ENCODE results near the gene TMEM106B.

Gene TMEM106B

GRCh38 chr7:12194426-12194825 is 16.7 kb upstream of the TMEM106B start:
- Histone ChIP-seq H3K9me3 (ENCODE audit: low read length) (no peaks in the 10 kb centered on the region), H2AFZ (ENCODE audit: low read length) (no peak overlapping the region), H3F3A (ENCODE audit: insufficient read depth, low read length) (no peaks in the 10 kb centered on the region), H3K4me2 (ENCODE audit: low read length) (no peak overlapping the region), H4K20me1 (ENCODE audit: insufficient read depth, low read length) (no peaks in the 10 kb centered on the region), H3K36me3 (ENCODE audit: insufficient read depth, low read length) (no peaks in the 10 kb centered on the region), H3K27ac (ENCODE audit: low read depth, low read length, poor library complexity, severe bottlenecking) (no peak overlapping the region), H3K9ac (ENCODE audit: low read length) (no peak overlapping the region), H3K27me3 (ENCODE audit: insufficient read depth, low read length) (no peaks in the 10 kb centered on the region), H3K79me2 (ENCODE audit: insufficient read depth, low read length) (no peaks in the 10 kb centered on the region), H3K9me2 (ENCODE audit: low read depth, low read length) (no peaks in the 10 kb centered on the region), H3K4me3 (ENCODE audit: low read depth, low read length, poor library complexity, severe bottlenecking) (no peak overlapping the region), H3K4me1 (ENCODE audit: insufficient read depth, low read length, severe bottlenecking) (no peaks in the 10 kb centered on the region)
- no peak for TF ChIP-seq CTCF (IDR thresholded peaks at IDR 0.05; ENCODE audit: low read length)
- no peak for TF ChIP-seq EZH2 (IDR thresholded peaks at IDR 0.05; ENCODE audit: borderline replicate concordance, low read length)

- Histone ChIP-seq H3K4me3 (ENCODE audit: low read depth, low read length, poor library complexity, severe bottlenecking) (no peak overlapping the region), H3K27me3 (ENCODE audit: insufficient read depth, low read length) (no peaks in the 10 kb centered on the region), H3F3A (ENCODE audit: insufficient read depth, low read length) (no peaks in the 10 kb centered on the region), H3K36me3 (ENCODE audit: insufficient read depth, low read length) (no peaks in the 10 kb centered on the region), H3K27ac (ENCODE audit: low read depth, low read length, poor library complexity, severe bottlenecking) (no peak overlapping the region), H3K9ac (ENCODE audit: low read length) (no peak overlapping the region), H3K9me2 (ENCODE audit: low read depth, low read length) (no peaks in the 10 kb centered on the region), H3K4me2 (ENCODE audit: low read length) (no peak overlapping the region), H3K9me3 (ENCODE audit: low read length) (no peaks in the 10 kb centered on the region), H2AFZ (ENCODE audit: low read length) (no peak overlapping the region), H4K20me1 (ENCODE audit: insufficient read depth, low read length) (no peaks in the 10 kb centered on the region), H3K4me1 (ENCODE audit: insufficient read depth, low read length, severe bottlenecking) (no peaks in the 10 kb centered on the region), H3K79me2 (ENCODE audit: insufficient read depth, low read length) (no peaks in the 10 kb centered on the region)
- TF ChIP-seq EZH2 (IDR thresholded peaks at IDR 0.05; ENCODE audit: borderline replicate concordance, low read length) = no peak
- no peak for TF ChIP-seq CTCF (IDR thresholded peaks at IDR 0.05; ENCODE audit: low read length)
Observed at GRCh38 chr7:12196386-12196785, 14.7 kb upstream of the TMEM106B start.

- H3K79me2 ChIP-seq (ENCODE audit: insufficient read depth, low read length) = no peaks in the 10 kb centered on the region
- no peak for TF ChIP-seq CTCF (IDR thresholded peaks at IDR 0.05; ENCODE audit: low read length)
- no peak for TF ChIP-seq EZH2 (IDR thresholded peaks at IDR 0.05; ENCODE audit: borderline replicate concordance, low read length)
- no peaks in the 10 kb centered on the region for H3F3A ChIP-seq (ENCODE audit: insufficient read depth, low read length)
- H3K9me2 ChIP-seq (ENCODE audit: low read depth, low read length) = no peaks in the 10 kb centered on the region
- no peak overlapping the region for H3K4me3 ChIP-seq (ENCODE audit: low read depth, low read length, poor library complexity, severe bottlenecking)
- H3K36me3 ChIP-seq (ENCODE audit: insufficient read depth, low read length) = no peaks in the 10 kb centered on the region
- no peak overlapping the region for H2AFZ ChIP-seq (ENCODE audit: low read length)
- no peaks in the 10 kb centered on the region for H3K9me3 ChIP-seq (ENCODE audit: low read length)
- H3K27me3 ChIP-seq (ENCODE audit: insufficient read depth, low read length) = no peaks in the 10 kb centered on the region
- no peaks in the 10 kb centered on the region for H4K20me1 ChIP-seq (ENCODE audit: insufficient read depth, low read length)
- H3K9ac ChIP-seq (ENCODE audit: low read length) = no peak overlapping the region
- H3K27ac ChIP-seq (ENCODE audit: low read depth, low read length, poor library complexity, severe bottlenecking) = no peak overlapping the region
- H3K4me1 ChIP-seq (ENCODE audit: insufficient read depth, low read length, severe bottlenecking) = no peaks in the 10 kb centered on the region
- no peak overlapping the region for H3K4me2 ChIP-seq (ENCODE audit: low read length)
Observed at GRCh38 chr7:12199363-12199762, 11.7 kb upstream of the TMEM106B start.
